Activated T-cell treated with anti-CD3 and anti-CD28 coated beads for 48 hours (primary cell): Measurements from ENCODE around the gene SMIM32.

Source experiments
- DNase-seq: peaks from one replicate; pipeline ENCODE4 v3.0.0-alpha.2; 2020; ENCODE audit warnings: low read depth

The SMIM32 gene

GRCh38 chr5:136192526-136193321 is at the start of gene SMIM32:
Gene SMIM32 (minus strand): TSS chr5:136193162. CDS start chr5:136192524, 638 bp downstream.
- DNase-seq: no peak

- DNase-seq: no peak
Observed at GRCh38 chr5:136242611-136243010, 49.6 kb upstream of the SMIM32 start.

- DNase-seq: no peak
Observed at GRCh38 chr5:136242136-136242535, 49.2 kb upstream of the SMIM32 start.

GRCh38 chr5:136240894-136241293 is 47.9 kb upstream of the SMIM32 start:
- DNase-seq: no peak

- DNase-seq: no peak
Observed at GRCh38 chr5:136236479-136237083, 43.6 kb upstream of the SMIM32 start.

GRCh38 chr5:136235321-136235720 is 42.4 kb upstream of the SMIM32 start:
- no peak for DNase-seq

GRCh38 chr5:136232316-136232715 is 39.4 kb upstream of the SMIM32 start:
- no peak for DNase-seq

- DNase-seq: no peak
Observed at GRCh38 chr5:136230176-136230575, 37.2 kb upstream of the SMIM32 start.

- DNase-seq: no peak
Observed at GRCh38 chr5:136228136-136228757, 35.3 kb upstream of the SMIM32 start.

- DNase-seq: no peak
Observed at GRCh38 chr5:136226401-136226800, 33.4 kb upstream of the SMIM32 start.

- no peak for DNase-seq
Observed at GRCh38 chr5:136225796-136226195, 32.8 kb upstream of the SMIM32 start.

- DNase-seq: no peak
Observed at GRCh38 chr5:136222580-136223235, 29.7 kb upstream of the SMIM32 start.

- DNase-seq: no peak
Observed at GRCh38 chr5:136221340-136221739, 28.4 kb upstream of the SMIM32 start.

GRCh38 chr5:136216230-136216629 is 23.3 kb upstream of the SMIM32 start:
- no peak for DNase-seq

GRCh38 chr5:136215812-136216211 is 22.9 kb upstream of the SMIM32 start:
- no peak for DNase-seq

GRCh38 chr5:136213919-136214493 is 21.0 kb upstream of the SMIM32 start:
- no peak for DNase-seq

GRCh38 chr5:136212252-136212721 is 19.3 kb upstream of the SMIM32 start:
- DNase-seq: peak; percentile 24

GRCh38 chr5:136211282-136212040 is 18.5 kb upstream of the SMIM32 start:
- no peak for DNase-seq

- DNase-seq: no peak
Observed at GRCh38 chr5:136210259-136210658, 17.3 kb upstream of the SMIM32 start.

GRCh38 chr5:136209346-136209910 is 16.5 kb upstream of the SMIM32 start:
- DNase-seq: no peak

- no peak for DNase-seq
Observed at GRCh38 chr5:136208916-136209315, 16.0 kb upstream of the SMIM32 start.
